Measurements from ENCODE around the gene GALNTL6.

GALNTL6 gene

DNA sequence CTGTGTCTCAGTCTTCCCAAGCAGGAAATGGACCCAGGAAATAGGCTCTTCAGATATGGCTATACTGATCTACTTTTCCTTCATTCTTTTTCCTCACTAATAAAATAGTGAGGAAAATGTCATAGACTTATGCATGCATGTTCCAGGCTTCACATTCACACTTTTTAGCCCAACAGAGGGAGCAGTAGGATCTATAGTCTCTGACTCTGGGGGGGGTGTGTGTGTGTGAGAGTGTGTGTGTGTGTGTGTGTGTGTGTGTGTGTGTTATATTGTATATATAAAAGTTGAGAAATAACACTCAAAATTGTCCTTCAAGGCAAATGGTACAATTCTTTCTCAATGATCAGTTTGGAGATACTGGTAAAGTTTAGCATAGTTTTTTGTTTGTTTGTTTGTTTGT, 1058.2 kb downstream of the GALNTL6 start:
- Histone ChIP-seq H3K27ac (replicated peaks) (no peak overlapping the region), H3K4me3 (replicated peaks; ENCODE audit: insufficient read depth, low read length) (no peak overlapping the region), H3K27me3 (ENCODE audit: insufficient read depth, poor library complexity, severe bottlenecking) (no peaks in the 10 kb centered on the region)
- TF ChIP-seq, protein P1, sequence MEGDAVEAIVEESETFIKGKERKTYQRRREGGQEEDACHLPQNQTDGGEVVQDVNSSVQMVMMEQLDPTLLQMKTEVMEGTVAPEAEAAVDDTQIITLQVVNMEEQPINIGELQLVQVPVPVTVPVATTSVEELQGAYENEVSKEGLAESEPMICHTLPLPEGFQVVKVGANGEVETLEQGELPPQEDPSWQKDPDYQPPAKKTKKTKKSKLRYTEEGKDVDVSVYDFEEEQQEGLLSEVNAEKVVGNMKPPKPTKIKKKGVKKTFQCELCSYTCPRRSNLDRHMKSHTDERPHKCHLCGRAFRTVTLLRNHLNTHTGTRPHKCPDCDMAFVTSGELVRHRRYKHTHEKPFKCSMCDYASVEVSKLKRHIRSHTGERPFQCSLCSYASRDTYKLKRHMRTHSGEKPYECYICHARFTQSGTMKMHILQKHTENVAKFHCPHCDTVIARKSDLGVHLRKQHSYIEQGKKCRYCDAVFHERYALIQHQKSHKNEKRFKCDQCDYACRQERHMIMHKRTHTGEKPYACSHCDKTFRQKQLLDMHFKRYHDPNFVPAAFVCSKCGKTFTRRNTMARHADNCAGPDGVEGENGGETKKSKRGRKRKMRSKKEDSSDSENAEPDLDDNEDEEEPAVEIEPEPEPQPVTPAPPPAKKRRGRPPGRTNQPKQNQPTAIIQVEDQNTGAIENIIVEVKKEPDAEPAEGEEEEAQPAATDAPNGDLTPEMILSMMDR (IDR thresholded peaks at IDR 0.05; ENCODE audit: insufficient read depth, low read length) = no peak
- no peak for TF ChIP-seq GABPA (IDR thresholded peaks at IDR 0.05; ENCODE audit: low read depth)
- no peak for TF ChIP-seq POLR2AphosphoS5 (IDR thresholded peaks at IDR 0.05; ENCODE audit: low read depth)
- TF ChIP-seq, protein P2, sequence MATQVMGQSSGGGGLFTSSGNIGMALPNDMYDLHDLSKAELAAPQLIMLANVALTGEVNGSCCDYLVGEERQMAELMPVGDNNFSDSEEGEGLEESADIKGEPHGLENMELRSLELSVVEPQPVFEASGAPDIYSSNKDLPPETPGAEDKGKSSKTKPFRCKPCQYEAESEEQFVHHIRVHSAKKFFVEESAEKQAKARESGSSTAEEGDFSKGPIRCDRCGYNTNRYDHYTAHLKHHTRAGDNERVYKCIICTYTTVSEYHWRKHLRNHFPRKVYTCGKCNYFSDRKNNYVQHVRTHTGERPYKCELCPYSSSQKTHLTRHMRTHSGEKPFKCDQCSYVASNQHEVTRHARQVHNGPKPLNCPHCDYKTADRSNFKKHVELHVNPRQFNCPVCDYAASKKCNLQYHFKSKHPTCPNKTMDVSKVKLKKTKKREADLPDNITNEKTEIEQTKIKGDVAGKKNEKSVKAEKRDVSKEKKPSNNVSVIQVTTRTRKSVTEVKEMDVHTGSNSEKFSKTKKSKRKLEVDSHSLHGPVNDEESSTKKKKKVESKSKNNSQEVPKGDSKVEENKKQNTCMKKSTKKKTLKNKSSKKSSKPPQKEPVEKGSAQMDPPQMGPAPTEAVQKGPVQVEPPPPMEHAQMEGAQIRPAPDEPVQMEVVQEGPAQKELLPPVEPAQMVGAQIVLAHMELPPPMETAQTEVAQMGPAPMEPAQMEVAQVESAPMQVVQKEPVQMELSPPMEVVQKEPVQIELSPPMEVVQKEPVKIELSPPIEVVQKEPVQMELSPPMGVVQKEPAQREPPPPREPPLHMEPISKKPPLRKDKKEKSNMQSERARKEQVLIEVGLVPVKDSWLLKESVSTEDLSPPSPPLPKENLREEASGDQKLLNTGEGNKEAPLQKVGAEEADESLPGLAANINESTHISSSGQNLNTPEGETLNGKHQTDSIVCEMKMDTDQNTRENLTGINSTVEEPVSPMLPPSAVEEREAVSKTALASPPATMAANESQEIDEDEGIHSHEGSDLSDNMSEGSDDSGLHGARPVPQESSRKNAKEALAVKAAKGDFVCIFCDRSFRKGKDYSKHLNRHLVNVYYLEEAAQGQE (IDR thresholded peaks at IDR 0.05; ENCODE audit: insufficient replicate concordance, low read depth) = no peak
- no peak for TF ChIP-seq SPI1 (IDR thresholded peaks at IDR 0.05; ENCODE audit: borderline replicate concordance, low read depth)
- no peak for DNase-seq (ENCODE audit: low read depth in 1 of 2, low spot score in 1 of 2)

DNA sequence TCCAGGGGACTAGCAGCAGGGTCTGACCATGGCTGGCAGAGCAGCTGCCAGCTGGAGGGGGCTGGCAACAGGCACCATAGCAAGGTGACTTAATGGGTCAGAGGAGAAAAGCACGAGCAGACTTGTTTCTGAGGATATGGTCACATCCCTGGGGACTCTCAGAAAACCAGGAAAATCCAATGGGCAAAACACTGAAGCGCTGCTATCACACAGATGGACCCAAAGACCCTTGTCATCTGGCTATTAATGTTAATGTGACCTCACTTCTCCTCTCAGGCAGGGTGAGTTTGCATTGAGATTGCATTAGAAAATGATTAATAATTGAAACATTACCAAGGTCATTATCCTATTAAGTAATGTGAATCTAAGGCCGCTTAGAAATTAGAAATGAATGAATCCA, 1061.7 kb downstream of the GALNTL6 start:
- TF ChIP-seq GABPA (IDR thresholded peaks at IDR 0.05; ENCODE audit: low read depth) (no peak), POLR2AphosphoS5 (IDR thresholded peaks at IDR 0.05; ENCODE audit: low read depth) (no peak), SPI1 (IDR thresholded peaks at IDR 0.05; ENCODE audit: borderline replicate concordance, low read depth) (no peak)
- TF ChIP-seq, protein P2 (IDR thresholded peaks at IDR 0.05; ENCODE audit: insufficient replicate concordance, low read depth) = no peak
- TF ChIP-seq, protein P1 (IDR thresholded peaks at IDR 0.05; ENCODE audit: insufficient read depth, low read length) = no peak

DNA sequence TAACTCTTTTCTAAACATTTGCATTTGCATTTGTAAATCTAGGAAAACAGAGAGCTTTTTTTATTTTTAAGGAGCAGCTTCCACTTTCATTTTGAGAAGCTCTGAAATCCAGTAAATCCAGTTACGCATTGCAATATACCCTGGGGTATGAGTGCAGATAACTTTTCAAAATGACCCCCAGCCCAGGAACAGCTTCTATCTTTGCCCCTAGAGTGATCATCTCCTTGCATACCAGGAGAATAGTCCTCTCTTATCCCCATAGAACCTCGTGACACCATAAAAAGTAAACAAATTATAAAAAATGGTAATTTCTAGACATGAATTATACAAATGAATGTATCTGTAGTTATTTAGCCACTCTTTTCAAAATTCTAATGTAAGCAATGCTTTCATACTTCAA, 1063.2 kb downstream of the GALNTL6 start:
- Histone ChIP-seq H3K27ac (replicated peaks) (no peak overlapping the region), H3K27me3 (ENCODE audit: insufficient read depth, poor library complexity, severe bottlenecking) (no peaks in the 10 kb centered on the region), H3K4me3 (replicated peaks; ENCODE audit: insufficient read depth, low read length) (no peak overlapping the region)
- DNase-seq (ENCODE audit: low read depth in 1 of 2, low spot score in 1 of 2) = no peak
- TF ChIP-seq, protein P2 (IDR thresholded peaks at IDR 0.05; ENCODE audit: insufficient replicate concordance, low read depth) = no peak

More for the DNA sequence above, 1061.7 kb downstream of the GALNTL6 start:
- H3K4me3 ChIP-seq (replicated peaks; ENCODE audit: insufficient read depth, low read length) = no peak overlapping the region
- DNase-seq (ENCODE audit: low read depth in 1 of 2, low spot score in 1 of 2) = no peak
- H3K27me3 ChIP-seq (ENCODE audit: insufficient read depth, poor library complexity, severe bottlenecking) = no peaks in the 10 kb centered on the region
- no peak overlapping the region for H3K27ac ChIP-seq (replicated peaks)

- H3K27ac ChIP-seq (replicated peaks) = no peak overlapping the region
- no peaks in the 10 kb centered on the region for H3K27me3 ChIP-seq (ENCODE audit: insufficient read depth, poor library complexity, severe bottlenecking)
- no peak for TF ChIP-seq GABPA (IDR thresholded peaks at IDR 0.05; ENCODE audit: low read depth)
- no peak for TF ChIP-seq POLR2AphosphoS5 (IDR thresholded peaks at IDR 0.05; ENCODE audit: low read depth)
- no peak for TF ChIP-seq SPI1 (IDR thresholded peaks at IDR 0.05; ENCODE audit: borderline replicate concordance, low read depth)
- TF ChIP-seq, protein P1 (IDR thresholded peaks at IDR 0.05; ENCODE audit: insufficient read depth, low read length) = no peak
- TF ChIP-seq, protein P2 (IDR thresholded peaks at IDR 0.05; ENCODE audit: insufficient replicate concordance, low read depth) = no peak
- DNase-seq (ENCODE audit: low read depth in 1 of 2, low spot score in 1 of 2) = no peak
- H3K4me3 ChIP-seq (replicated peaks; ENCODE audit: insufficient read depth, low read length) = no peak overlapping the region
These were observed 1068.4 kb downstream of the GALNTL6 start for GRCh38 chr4:172881645-172882044.

Data from HL-60 (cell line).